Fibroblast of the aortic adventitia (primary cell): ENCODE data around the gene WNT9B. TPM values are rescaled to one million over a fixed set of nuclear protein-coding genes. Genes with fewer than 3 reads are reported as not detected.
A peak's percentile ranks its signal among the peaks of the same experiment; 100 is the strongest.
"Not testable (repeated sequence)": the region's sequence is repeated elsewhere in the genome, so short reads cannot be mapped to it uniquely, and the experiment has no call there.

ENCODE experiments used
- DNase-seq: peaks from one replicate; pipeline ENCODE4 v3.0.0-alpha.2; 2010; ENCODE audit warnings: low read depth
- H3K4me3 ChIP-seq: 2 replicates; pipeline ENCODE4 v1.5.1; 2011; ENCODE audit warnings: low read depth, mild to moderate bottlenecking, control low read depth, low read length, moderate library complexity
- total RNA-seq: library from RNA; depleted of rRNA; stranded (reverse); fragments of >200 nt; gene quantifications from 2 replicates; pipeline ENCODE4 v1.2.3, GENCODE V29; 2012; ENCODE audit warnings: low replicate concordance
- TF ChIP-seq, protein P1 (sequence below): IDR thresholded peaks from 2 replicates; pipeline ENCODE4 v1.5.1; 2011; ENCODE audit warnings: mild to moderate bottlenecking, low read length, control low read depth, inconsistent platforms; ENCODE audit not compliant: insufficient read depth

WNT9B gene
- total RNA-seq, 1 donor: 0.09 TPM

DNA sequence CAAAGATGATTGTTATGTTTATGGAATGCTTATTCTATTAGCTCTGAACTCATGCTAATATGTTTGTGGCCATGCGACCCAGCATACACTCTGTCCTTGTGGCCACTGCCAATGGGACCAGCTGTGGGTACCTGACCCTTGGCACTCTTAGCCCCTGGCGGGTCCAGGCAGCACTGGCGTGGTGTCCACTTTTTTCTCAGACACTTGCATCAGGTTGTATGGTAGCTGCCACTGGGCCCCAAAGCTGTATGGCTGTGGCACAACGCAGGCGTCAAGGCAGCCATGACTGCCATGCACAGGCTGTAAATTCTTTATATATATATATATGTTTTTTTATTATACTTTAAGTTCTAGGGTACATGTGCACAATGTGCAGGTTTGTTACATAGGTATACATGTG lies 12.2 kb upstream of the WNT9B start:
- H3K4me3 ChIP-seq: no peak overlapping the region
- TF ChIP-seq, protein P1, sequence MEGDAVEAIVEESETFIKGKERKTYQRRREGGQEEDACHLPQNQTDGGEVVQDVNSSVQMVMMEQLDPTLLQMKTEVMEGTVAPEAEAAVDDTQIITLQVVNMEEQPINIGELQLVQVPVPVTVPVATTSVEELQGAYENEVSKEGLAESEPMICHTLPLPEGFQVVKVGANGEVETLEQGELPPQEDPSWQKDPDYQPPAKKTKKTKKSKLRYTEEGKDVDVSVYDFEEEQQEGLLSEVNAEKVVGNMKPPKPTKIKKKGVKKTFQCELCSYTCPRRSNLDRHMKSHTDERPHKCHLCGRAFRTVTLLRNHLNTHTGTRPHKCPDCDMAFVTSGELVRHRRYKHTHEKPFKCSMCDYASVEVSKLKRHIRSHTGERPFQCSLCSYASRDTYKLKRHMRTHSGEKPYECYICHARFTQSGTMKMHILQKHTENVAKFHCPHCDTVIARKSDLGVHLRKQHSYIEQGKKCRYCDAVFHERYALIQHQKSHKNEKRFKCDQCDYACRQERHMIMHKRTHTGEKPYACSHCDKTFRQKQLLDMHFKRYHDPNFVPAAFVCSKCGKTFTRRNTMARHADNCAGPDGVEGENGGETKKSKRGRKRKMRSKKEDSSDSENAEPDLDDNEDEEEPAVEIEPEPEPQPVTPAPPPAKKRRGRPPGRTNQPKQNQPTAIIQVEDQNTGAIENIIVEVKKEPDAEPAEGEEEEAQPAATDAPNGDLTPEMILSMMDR: no peak
- no peak for DNase-seq

DNA sequence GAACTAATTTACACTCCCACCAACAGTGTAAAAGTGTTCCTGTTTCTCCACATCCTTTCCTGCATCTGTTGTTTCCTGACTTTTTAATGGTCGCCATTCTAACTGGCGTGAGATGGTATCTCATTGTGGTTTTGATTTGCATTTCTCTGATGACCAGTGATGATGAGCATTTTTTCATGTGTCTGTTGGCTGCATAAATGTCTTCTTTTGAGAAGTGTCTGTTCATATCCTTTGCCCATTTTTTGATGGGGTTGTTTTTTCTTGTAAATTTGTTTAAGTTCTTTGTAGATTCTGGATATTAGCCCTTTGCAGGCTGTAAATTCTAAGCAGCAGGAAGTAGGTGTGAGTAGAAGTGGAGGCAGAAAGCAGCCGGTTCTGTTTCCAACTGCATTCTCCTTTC lies 10.8 kb upstream of the WNT9B start:
- not testable (repeated sequence) for DNase-seq, H3K4me3 ChIP-seq

DNA sequence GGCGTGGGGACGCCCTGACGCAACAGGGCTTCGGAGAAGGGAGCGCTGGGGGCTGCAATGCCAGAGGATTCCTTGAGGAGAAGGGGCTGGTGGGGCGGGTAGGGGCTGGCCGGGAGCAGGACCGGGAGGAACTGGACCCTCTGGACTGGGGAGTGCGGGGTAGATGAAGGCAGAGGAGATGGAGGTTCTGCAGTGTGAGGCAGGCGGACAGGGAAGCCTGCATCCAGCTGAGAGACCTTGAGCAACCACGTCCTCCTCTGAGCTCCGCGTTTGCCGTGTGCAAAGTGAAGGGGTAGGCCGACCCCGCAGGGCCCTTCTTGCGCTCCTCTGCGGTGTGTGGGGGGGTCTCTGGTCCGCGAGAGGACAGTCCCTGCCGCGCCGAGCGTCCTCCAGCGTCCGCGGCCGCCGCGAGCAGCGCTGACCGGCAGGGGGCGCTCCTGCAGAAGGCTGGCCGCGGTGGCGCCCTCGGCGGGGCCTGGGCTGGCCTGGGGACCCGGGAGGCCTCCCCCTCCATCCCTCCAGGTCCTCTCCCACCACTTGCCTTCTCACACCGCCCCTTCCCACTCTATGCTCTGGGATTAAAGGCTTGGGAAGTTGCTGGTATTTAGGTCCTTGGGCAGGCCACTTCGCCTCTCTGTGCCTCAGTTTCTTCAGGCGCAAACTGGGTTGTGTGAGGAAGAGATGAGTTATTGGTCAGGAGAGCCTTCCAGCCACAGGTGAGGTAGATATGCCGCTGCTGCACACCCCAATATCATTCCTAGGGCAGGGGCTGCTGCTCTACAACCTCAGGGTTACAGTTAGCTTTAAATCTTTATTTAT lies 9.6 kb upstream of the WNT9B start:
- H3K4me3 ChIP-seq: peak overlapping the region; percentile 48
- DNase-seq: no peak
- TF ChIP-seq, protein P1: peak; percentile 47

DNA sequence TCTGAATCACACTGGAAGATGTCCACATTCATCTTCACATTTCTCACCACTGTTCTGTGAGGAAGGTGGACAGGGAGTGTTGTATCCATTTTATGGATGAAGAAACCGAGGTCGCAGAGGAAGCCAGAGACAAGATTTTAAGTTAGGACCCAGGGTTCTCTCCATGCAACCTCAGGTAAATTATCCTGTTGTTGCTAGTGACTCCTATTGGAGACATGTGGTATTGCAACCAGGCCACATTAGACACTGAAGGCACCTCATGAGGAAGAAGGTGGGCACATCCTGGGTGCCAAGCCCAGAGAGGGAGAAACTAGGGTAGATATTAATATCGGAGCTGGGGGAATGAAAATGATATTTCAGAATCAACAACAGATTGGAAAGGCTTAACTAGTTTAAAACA lies 8.5 kb upstream of the WNT9B start:
- H3K4me3 ChIP-seq: no peak overlapping the region
- TF ChIP-seq, protein P1: peak; percentile 68
- no peak for DNase-seq

DNA sequence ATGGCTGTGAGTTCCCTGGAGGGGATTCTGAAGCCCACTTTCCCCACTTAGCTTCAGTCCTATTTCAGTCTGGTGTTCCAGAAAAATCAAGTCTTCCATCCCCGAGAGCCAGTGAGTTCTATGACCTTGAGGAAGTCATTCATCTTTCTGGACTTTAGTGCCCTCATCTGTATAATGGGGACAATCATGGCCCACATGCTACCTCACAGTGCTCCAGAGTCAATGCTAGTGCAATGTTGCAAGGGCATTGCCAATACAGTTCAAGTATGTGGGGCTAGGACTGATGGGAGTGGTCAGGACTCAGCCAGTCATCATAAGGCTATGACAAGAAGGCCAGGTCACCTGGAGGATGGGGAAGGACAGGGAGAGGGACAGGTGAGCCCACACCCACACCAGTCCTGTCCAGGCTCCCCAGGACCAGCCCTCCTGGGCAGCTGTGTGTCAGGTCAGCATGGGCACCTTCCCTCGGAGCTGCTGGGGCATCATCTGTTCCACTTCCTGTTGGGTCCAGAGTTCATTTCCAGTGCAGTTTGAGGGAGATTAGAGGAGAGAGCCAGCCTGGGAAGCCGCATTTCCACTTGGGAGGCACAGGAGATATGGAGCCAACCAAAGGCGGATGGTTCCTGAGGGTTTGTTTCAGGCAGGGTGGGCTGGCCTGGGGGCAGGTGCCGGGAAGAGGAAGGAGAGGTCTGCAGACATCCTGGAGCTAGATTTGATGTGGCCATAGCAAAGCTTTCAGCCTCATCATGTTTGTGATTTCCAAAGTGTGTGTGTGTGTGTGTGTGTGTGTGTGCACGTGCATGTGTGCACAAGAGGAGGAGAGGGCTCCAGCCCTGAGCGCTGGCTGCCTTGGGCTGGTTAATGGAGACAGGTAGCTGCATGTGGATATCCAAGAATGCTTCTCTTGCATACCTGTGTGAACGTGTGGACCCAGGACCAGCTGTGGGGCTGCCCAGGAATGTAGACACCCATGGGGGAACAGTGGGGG lies 3.9 kb upstream of the WNT9B start:
- TF ChIP-seq, protein P1: no peak
- no peak for DNase-seq
- H3K4me3 ChIP-seq: no peak overlapping the region

DNA sequence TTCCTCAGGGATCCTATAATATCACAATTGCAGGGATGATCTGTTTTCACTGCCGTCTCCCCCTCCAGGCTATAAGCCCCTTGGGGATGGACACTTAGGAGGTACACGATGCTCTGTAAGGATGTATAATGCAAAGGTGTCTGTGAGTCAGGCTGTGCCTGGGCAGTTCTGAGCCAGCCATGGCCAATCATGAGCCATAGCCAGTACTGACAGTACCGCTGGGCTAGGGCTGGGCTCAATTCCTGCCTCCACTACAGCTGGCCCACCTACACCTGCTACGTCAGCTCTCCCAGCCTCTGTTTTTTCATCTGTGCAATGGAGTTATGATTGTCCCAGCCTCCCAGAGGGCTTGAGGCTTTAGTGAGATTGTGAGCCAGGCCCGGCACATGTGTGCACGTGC lies 2.8 kb upstream of the WNT9B start:
- no peak overlapping the region for H3K4me3 ChIP-seq
- DNase-seq: no peak
- TF ChIP-seq, protein P1: no peak

DNA sequence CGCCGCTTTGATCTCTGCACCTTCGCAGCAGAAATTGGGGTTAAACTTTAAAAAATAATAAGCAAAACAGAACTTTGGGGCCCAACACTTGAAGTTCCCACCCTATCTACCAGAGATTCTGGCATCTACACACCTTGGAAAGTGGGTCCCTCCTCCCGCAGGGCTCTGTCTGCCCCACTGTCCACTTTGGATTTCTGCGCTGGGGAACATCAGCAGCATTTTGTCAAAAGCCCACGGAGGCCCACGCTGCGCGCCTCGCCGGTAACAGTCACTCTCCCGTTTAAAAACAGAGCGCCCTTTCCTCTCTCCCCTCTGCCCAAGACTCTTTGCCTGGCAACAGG lies 725 bp upstream of the WNT9B start:
- H3K4me3 ChIP-seq: no peak overlapping the region
- no peak for DNase-seq
- TF ChIP-seq, protein P1: no peak
